IMR-90 (cell line): Measurements from ENCODE around the gene ZNF33B. TPM values are rescaled to one million over a fixed set of nuclear protein-coding genes. Genes with fewer than 3 reads are reported as not detected.

ENCODE experiments used
- ATAC-seq: fragments of 200-7000 bp; cut with Tn5 transposase; 2 replicates; pipeline ENCODE4 v1.9.1; 2020; ENCODE audit warnings: low read depth, mild to moderate bottlenecking, moderate library complexity
- BruUV-seq: library from RNA; stranded (reverse); fragments of 400-500 nt; replicated peaks from 2 replicates; lab custom pipeline; 2021; lab: Mats Ljungman, UMichigan
- CTCF ChIA-PET: fragments of 300-600 bp; formaldehyde crosslinking; extraction: SDS; loops from one replicate; lab custom pipeline; 2021; ENCODE audit warnings: antibody characterized with exemption; lab: Yijun Ruan, JAX
- POLR2A ChIA-PET: fragments of 300-600 bp; sonication (Branson Sonifier 250); formaldehyde crosslinking; loops from one replicate; lab custom pipeline; 2022; ENCODE audit warnings: antibody characterized with exemption; ENCODE audit not compliant: unreplicated experiment; lab: Charles Lee
- DNase-seq: peaks from one replicate; pipeline ENCODE4 v3.0.0; 2013
- H2AFZ ChIP-seq: replicated peaks from 2 replicates; pipeline ENCODE3; 2013; ENCODE audit warnings: low read length, mild to moderate bottlenecking; ENCODE audit not compliant: poor library complexity
- H2AK5ac ChIP-seq: 2 replicates; pipeline ENCODE4 v1.6.1; 2013; ENCODE audit warnings: low read depth, low read length, inconsistent platforms
- H2AK9ac ChIP-seq: replicated peaks from 2 replicates; pipeline ENCODE3; 2013; ENCODE audit warnings: mild to moderate bottlenecking, low read depth, low read length, moderate library complexity; ENCODE audit not compliant: poor library complexity
- H2BK120ac ChIP-seq: 2 replicates; pipeline ENCODE4 v1.6.1; 2013; ENCODE audit warnings: low read depth, low read length, inconsistent platforms
- H2BK15ac ChIP-seq: 3 replicates; pipeline ENCODE4 v1.6.1; 2013; ENCODE audit warnings: low read depth, low read length, inconsistent platforms
- H2BK20ac ChIP-seq: 2 replicates; pipeline ENCODE4 v1.6.1; 2013; ENCODE audit warnings: low read depth, mild to moderate bottlenecking, inconsistent platforms, low read length, moderate library complexity
- H2BK5ac ChIP-seq: 2 replicates; pipeline ENCODE4 v1.6.1; 2013; ENCODE audit warnings: mild to moderate bottlenecking, low read depth, low read length, inconsistent platforms; ENCODE audit not compliant: poor library complexity, severe bottlenecking
- H3K14ac ChIP-seq: replicated peaks from 2 replicates; pipeline ENCODE4 v1.6.1; 2013; ENCODE audit warnings: low read depth, low read length, inconsistent platforms
- H3K18ac ChIP-seq: 2 replicates; pipeline ENCODE4 v1.6.1; 2013; ENCODE audit warnings: low read depth, low read length, control low read depth
- H3K23ac ChIP-seq: 2 replicates; pipeline ENCODE4 v1.6.1; 2013; ENCODE audit warnings: low read depth, low read length, inconsistent platforms
- H3K27ac ChIP-seq: 2 replicates; pipeline ENCODE4 v1.5.1; 2013; ENCODE audit warnings: mild to moderate bottlenecking, control low read depth, low read length; ENCODE audit not compliant: insufficient read depth
- H3K27me3 ChIP-seq: 2 replicates; pipeline ENCODE4 v1.6.1; 2013; ENCODE audit warnings: low read length; ENCODE audit not compliant: control insufficient read depth, insufficient read depth
- H3K36me3 ChIP-seq: 2 replicates; pipeline ENCODE4 v1.6.1; 2013; ENCODE audit warnings: low read length, mixed read lengths; ENCODE audit not compliant: control insufficient read depth, insufficient read depth
- H3K4ac ChIP-seq: 2 replicates; pipeline ENCODE4 v1.6.1; 2013; ENCODE audit warnings: low read depth, low read length, inconsistent platforms
- H3K4me1 ChIP-seq: 2 replicates; pipeline ENCODE4 v1.6.1; 2013; ENCODE audit warnings: low read length, mixed read lengths; ENCODE audit not compliant: control insufficient read depth, insufficient read depth
- H3K4me2 ChIP-seq: 2 replicates; pipeline ENCODE4 v1.6.1; 2013; ENCODE audit warnings: low read depth, mild to moderate bottlenecking, control low read depth, low read length, moderate library complexity
- H3K4me3 ChIP-seq: 2 replicates; pipeline ENCODE4 v1.5.1; 2013; ENCODE audit warnings: low read depth, mild to moderate bottlenecking, control low read depth, low read length, moderate library complexity; ENCODE audit not compliant: insufficient read depth
- H3K56ac ChIP-seq: 2 replicates; pipeline ENCODE4 v1.6.1; 2013; ENCODE audit warnings: low read length, inconsistent platforms; ENCODE audit not compliant: insufficient read depth; ENCODE audit errors: extremely low read depth
- H3K79me1 ChIP-seq, 2 experiments: 2 replicates each; pipeline ENCODE4 v1.6.1; 2013; ENCODE audit warnings: low read length in 2 of 2, inconsistent platforms in 1 of 2, low read depth in 1 of 2
- H3K9ac ChIP-seq: 2 replicates; pipeline ENCODE4 v1.6.1; 2013; ENCODE audit warnings: low read depth, low read length, control low read depth
- H3K9me1 ChIP-seq: 2 replicates; pipeline ENCODE4 v1.6.1; 2013; ENCODE audit warnings: low read length, inconsistent platforms; ENCODE audit not compliant: insufficient read depth
- H3K9me3 ChIP-seq: 2 replicates; pipeline ENCODE4 v1.6.1; 2013; ENCODE audit warnings: low read length; ENCODE audit not compliant: control insufficient read depth, insufficient read depth
- H4K20me1 ChIP-seq: 2 replicates; pipeline ENCODE4 v1.6.1; 2013; ENCODE audit warnings: low read length, inconsistent platforms; ENCODE audit not compliant: insufficient read depth
- H4K5ac ChIP-seq: 2 replicates; pipeline ENCODE4 v1.6.1; 2013; ENCODE audit warnings: mild to moderate bottlenecking, low read depth, low read length, control low read depth
- H4K8ac ChIP-seq, 2 experiments: 2 replicates each; pipeline ENCODE4 v1.6.1; 2013; ENCODE audit warnings: low read depth in 2 of 2, low read length in 2 of 2, control low read depth in 1 of 2, inconsistent platforms in 1 of 2
- H4K91ac ChIP-seq: 2 replicates; pipeline ENCODE4 v1.6.1; 2013; ENCODE audit warnings: low read depth, low read length, inconsistent platforms; ENCODE audit not compliant: insufficient read depth
- BHLHE40 ChIP-seq: fragments of 150-350 bp; IDR thresholded peaks from 2 replicates; pipeline ENCODE4 v1.6.1; 2016; ENCODE audit warnings: mild to moderate bottlenecking, low read depth, low read length
- CEBPB ChIP-seq: IDR thresholded peaks from 2 replicates; pipeline ENCODE4 v1.6.1; 2012; ENCODE audit warnings: low read depth, low read length, improper control_type of control experiment
- CHD1 ChIP-seq: IDR thresholded peaks from 2 replicates; pipeline ENCODE4 v1.6.1; 2012; ENCODE audit warnings: low read depth, low read length, improper control_type of control experiment
- FOS ChIP-seq: fragments of 150-350 bp; IDR thresholded peaks from 2 replicates; pipeline ENCODE4 v1.6.1; 2016; ENCODE audit warnings: low read depth, low read length
- MAFK ChIP-seq: IDR thresholded peaks from 2 replicates; pipeline ENCODE4 v1.6.1; 2012; ENCODE audit warnings: low read depth, low read length, improper control_type of control experiment
- MAZ ChIP-seq: IDR thresholded peaks from 2 replicates; pipeline ENCODE4 v1.6.1; 2012; ENCODE audit warnings: low read depth, mild to moderate bottlenecking, low read length, improper control_type of control experiment, moderate library complexity, borderline replicate concordance
- MXI1 ChIP-seq: IDR thresholded peaks from 2 replicates; pipeline ENCODE4 v1.6.1; 2012; ENCODE audit warnings: low read depth, mild to moderate bottlenecking, low read length, moderate library complexity, borderline replicate concordance
- NFE2L2 ChIP-seq: fragments of 150-350 bp; IDR thresholded peaks from 2 replicates; pipeline ENCODE4 v1.6.1; 2016; ENCODE audit warnings: low read depth, mild to moderate bottlenecking, low read length
- POLR2A ChIP-seq: IDR thresholded peaks from 2 replicates; pipeline ENCODE4 v1.6.1; 2012; ENCODE audit warnings: mild to moderate bottlenecking, low read depth, low read length
- RAD21 ChIP-seq: IDR thresholded peaks from 2 replicates; pipeline ENCODE4 v1.6.1; 2012; ENCODE audit warnings: low read length, improper control_type of control experiment
- RCOR1 ChIP-seq: IDR thresholded peaks from 2 replicates; pipeline ENCODE4 v1.6.1; 2012; ENCODE audit warnings: mild to moderate bottlenecking, low read length, improper control_type of control experiment; ENCODE audit not compliant: insufficient replicate concordance
- RFX5 ChIP-seq: IDR thresholded peaks from 2 replicates; pipeline ENCODE4 v1.8.0; 2012; ENCODE audit warnings: low read depth, mild to moderate bottlenecking, low read length, moderate library complexity
- SMC3 ChIP-seq: fragments of 150-350 bp; IDR thresholded peaks from 2 replicates; pipeline ENCODE4 v1.6.1; 2016; ENCODE audit warnings: low read depth, mild to moderate bottlenecking, antibody characterized with exemption, low read length, moderate library complexity
- WGBS, 2 experiments: methylation state at CpG; one replicate each; pipeline versions ENCODE4 v1.1.5 to v1.1.7; 2013; ENCODE audit warnings: missing lambda C conversion rate in 2 of 2; ENCODE audit not compliant: insufficient read length in 1 of 2; ENCODE audit errors: extremely low coverage in 2 of 2; 5-methylcytosine and 5-hydroxymethylcytosine counted together
- dilution Hi-C: fragments of 300-500 bp; cut with HindIII; formaldehyde crosslinking; loops from one replicate; pipeline ENCODE4 v1.14.3; 2018; ENCODE audit warnings: low sequenced_read_pairs; ENCODE audit not compliant: unreplicated experiment
- in situ Hi-C: fragments of 300-500 bp; cut with MboI; formaldehyde crosslinking; loops from 3 replicates; pipeline ENCODE4 v1.14.3; 2019; ENCODE audit warnings: low sequenced_read_pairs, inconsistent platforms, mixed read lengths
- intact Hi-C: fragments of 100-400 bp; cut with micrococcal nuclease; formaldehyde crosslinking; loops from 2 replicates; pipeline ENCODE4 v1.10.0; 2022
- polyA plus RNA-seq, 3 experiments: library from polyadenylated mRNA; depleted of rRNA; stranded (reverse); fragments of >200 nt; gene quantifications; 2 replicates each; pipeline ENCODE4 v1.2.3, GENCODE V29; 2012; ENCODE audit warnings: low replicate concordance in 1 of 3
- total RNA-seq: library from RNA; depleted of rRNA; stranded (reverse); fragments of >200 nt; gene quantifications from 2 replicates; pipeline ENCODE4 v1.2.3, GENCODE V29; 2012
- TF ChIP-seq, protein P1 (sequence below): fragments of 150-350 bp; IDR thresholded peaks from 2 replicates; pipeline ENCODE4 v1.6.1; 2017; ENCODE audit warnings: mild to moderate bottlenecking, antibody characterized with exemption, low read length, low read depth
- TF ChIP-seq, protein P2 (sequence below): fragments of 150-350 bp; IDR thresholded peaks from 2 replicates; pipeline ENCODE4 v1.6.1; 2016; ENCODE audit warnings: low read depth, mild to moderate bottlenecking, low read length, moderate library complexity, borderline replicate concordance

The ZNF33B gene
- total and polyA plus RNA-seq, 2 of the 4 experiments (the other 2 are of a cell fraction), result 2.1 to 4.5 TPM

- DNase-seq, result no peak
- no peaks in the 10 kb centered on the region for H4K20me1 ChIP-seq
- no peak overlapping the region for H4K5ac ChIP-seq
- no peaks in the 10 kb centered on the region for H3K36me3 ChIP-seq
- peaks cover 5% of the 10 kb centered on the region; the same call in 1 of the 2 replicates for H3K9me1 ChIP-seq
- H3K4me2 ChIP-seq, result peak overlapping the region; percentile 79
- dilution Hi-C loops (no loop called here), in situ Hi-C loops (no loop called here), intact Hi-C loops (loop anchor here (1.0 to 2.0 kb wide), 2 partner anchors 87 to 231 kb away; partner anchors contain the start of genes BMS1 and ZNF33B)
- no peak overlapping the region for H2BK20ac ChIP-seq
- H3K79me1 ChIP-seq, result peaks cover 9 to 15% of the 10 kb centered on the region in 2 experiments
- H2BK15ac ChIP-seq, result no peak overlapping the region
- H3K27ac ChIP-seq, result peak overlapping the region; percentile 34; the same call in 1 of the 2 replicates
- peak overlapping the region; percentile 78 for H3K9ac ChIP-seq
- H3K9me3 ChIP-seq, result no peaks in the 10 kb centered on the region
- H3K18ac ChIP-seq, result no peak overlapping the region
- H2BK120ac ChIP-seq, result no peak overlapping the region
- peak overlapping the region; percentile 74 for H3K4me3 ChIP-seq
- no peaks in the 10 kb centered on the region for H3K27me3 ChIP-seq
- ChIA-PET CTCF (no interaction called here), POLR2A (no interaction called here)
- H3K56ac ChIP-seq, result no peak overlapping the region
- no peak overlapping the region for H3K14ac ChIP-seq
- no TSS peak for BruUV-seq
- ATAC-seq, result no peak; the same call in 1 of the 2 replicates
- H3K4me1 ChIP-seq, result peaks cover 5% of the 10 kb centered on the region; the same call in 1 of the 2 replicates
- H2AFZ ChIP-seq, result peak overlapping the region; percentile 99
- peak overlapping the region; percentile 17 for H2AK9ac ChIP-seq
- H2AK5ac ChIP-seq, result no peak overlapping the region
- H2BK5ac ChIP-seq, result no peak overlapping the region
- 60% methylated on average over 2 of the region's 24 CpGs; no CpG with 5 or more reads in 1 of the 2 experiments for WGBS, 2 experiments
- H3K4ac ChIP-seq, result peak overlapping the region; percentile 27; the same call in 1 of the 2 replicates
- H4K91ac ChIP-seq, result no peak overlapping the region
- peak overlapping the region; percentile 20 to 72; a peak in 2 of 4 replicates for H4K8ac ChIP-seq
- peak overlapping the region; percentile 31; the same call in 1 of the 2 replicates for H3K23ac ChIP-seq
- no peak for TF ChIP-seq MAFK
- no peak for TF ChIP-seq POLR2A
- no peak for TF ChIP-seq RFX5
- TF ChIP-seq, protein P1, sequence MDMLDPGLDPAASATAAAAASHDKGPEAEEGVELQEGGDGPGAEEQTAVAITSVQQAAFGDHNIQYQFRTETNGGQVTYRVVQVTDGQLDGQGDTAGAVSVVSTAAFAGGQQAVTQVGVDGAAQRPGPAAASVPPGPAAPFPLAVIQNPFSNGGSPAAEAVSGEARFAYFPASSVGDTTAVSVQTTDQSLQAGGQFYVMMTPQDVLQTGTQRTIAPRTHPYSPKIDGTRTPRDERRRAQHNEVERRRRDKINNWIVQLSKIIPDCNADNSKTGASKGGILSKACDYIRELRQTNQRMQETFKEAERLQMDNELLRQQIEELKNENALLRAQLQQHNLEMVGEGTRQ, result no peak
- no peak for TF ChIP-seq MXI1
- no peak for TF ChIP-seq SMC3
- TF ChIP-seq RCOR1, result no peak
- TF ChIP-seq, protein P2, sequence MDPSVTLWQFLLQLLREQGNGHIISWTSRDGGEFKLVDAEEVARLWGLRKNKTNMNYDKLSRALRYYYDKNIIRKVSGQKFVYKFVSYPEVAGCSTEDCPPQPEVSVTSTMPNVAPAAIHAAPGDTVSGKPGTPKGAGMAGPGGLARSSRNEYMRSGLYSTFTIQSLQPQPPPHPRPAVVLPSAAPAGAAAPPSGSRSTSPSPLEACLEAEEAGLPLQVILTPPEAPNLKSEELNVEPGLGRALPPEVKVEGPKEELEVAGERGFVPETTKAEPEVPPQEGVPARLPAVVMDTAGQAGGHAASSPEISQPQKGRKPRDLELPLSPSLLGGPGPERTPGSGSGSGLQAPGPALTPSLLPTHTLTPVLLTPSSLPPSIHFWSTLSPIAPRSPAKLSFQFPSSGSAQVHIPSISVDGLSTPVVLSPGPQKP, result no peak
- TF ChIP-seq RAD21, result no peak
- TF ChIP-seq BHLHE40, result no peak
- TF ChIP-seq NFE2L2, result no peak
- no peak for TF ChIP-seq CEBPB
- TF ChIP-seq MAZ, result no peak
- TF ChIP-seq FOS, result no peak
- TF ChIP-seq CHD1, result no peak
Measured at GRCh38 chr10:42551582-42552187, 86.7 kb downstream of the ZNF33B start.
